Measurements from ENCODE around the gene HPSE. TPM values are rescaled to one million over a fixed set of nuclear protein-coding genes. Genes with fewer than 3 reads are reported as not detected.

Gene HPSE
- total and polyA plus RNA-seq, 4 donors = 0.43 to 4.7 (median 1.0) TPM

GRCh38 chr4:83297548-83298260 is 36.9 kb downstream of the HPSE start:
- H3K4me1 ChIP-seq (ENCODE audit: control insufficient read depth in 4 of 4, insufficient read depth in 4 of 4, low read length in 3 of 4) = no peaks in the 10 kb centered on the region
- H3K4me3 ChIP-seq (ENCODE audit: low read depth in 1 of 3, low read length in 3 of 3) = no peak overlapping the region
- no peak for TF ChIP-seq NR2F2 (IDR thresholded peaks at IDR 0.05)
- no peak for TF ChIP-seq RAD21 (IDR thresholded peaks at IDR 0.05)
- no peak for TF ChIP-seq RXRA (IDR thresholded peaks at IDR 0.05)
- no peak for TF ChIP-seq CTCF (IDR thresholded peaks at IDR 0.05; ENCODE audit: low read depth, low read length, missing input control)
- no peak for TF ChIP-seq YY1 (IDR thresholded peaks at IDR 0.05)
- TF ChIP-seq TAF1 (conservative IDR thresholded peaks at IDR 0.05) = no peak
- no peak for DNase-seq (ENCODE audit: low spot score)
- no peak overlapping the region for H3K9ac ChIP-seq (ENCODE audit: low read depth in 1 of 2, low read length in 2 of 2)
- H3K27me3 ChIP-seq (ENCODE audit: control insufficient read depth in 4 of 4, insufficient read depth in 4 of 4, low read length in 3 of 4) = no peaks in the 10 kb centered on the region
- 78% methylated on average over 3 of the region's 3 CpGs for WGBS
- no peaks in the 10 kb centered on the region for H3K36me3 ChIP-seq (ENCODE audit: control insufficient read depth in 4 of 4, insufficient read depth in 3 of 4, low read depth in 1 of 4, low read length in 3 of 4)
- no peak overlapping the region for H3K27ac ChIP-seq (ENCODE audit: low read depth in 1 of 2, low read length in 2 of 2)
- no peaks in the 10 kb centered on the region for H3K9me3 ChIP-seq (ENCODE audit: control insufficient read depth in 4 of 4, low read length in 3 of 4)

- WGBS = 82% methylated on average over 8 of the region's 8 CpGs
- H3K27me3 ChIP-seq (ENCODE audit: control insufficient read depth in 4 of 4, insufficient read depth in 4 of 4, low read length in 3 of 4) = no peaks in the 10 kb centered on the region
- H3K9ac ChIP-seq (ENCODE audit: low read depth in 1 of 2, low read length in 2 of 2) = no peak overlapping the region
- no peaks in the 10 kb centered on the region for H3K36me3 ChIP-seq (ENCODE audit: control insufficient read depth in 4 of 4, insufficient read depth in 3 of 4, low read depth in 1 of 4, low read length in 3 of 4)
- no peak overlapping the region for H3K4me3 ChIP-seq (ENCODE audit: low read depth in 1 of 3, low read length in 3 of 3)
- peaks cover 0 to 2% (median 0%) of the 10 kb centered on the region in 4 donors for H3K9me3 ChIP-seq (ENCODE audit: control insufficient read depth in 4 of 4, low read length in 3 of 4)
- no peak for DNase-seq (ENCODE audit: low spot score)
- no peak overlapping the region for H3K27ac ChIP-seq (ENCODE audit: low read depth in 1 of 2, low read length in 2 of 2)
- no peak for TF ChIP-seq YY1 (IDR thresholded peaks at IDR 0.05)
- no peak for TF ChIP-seq RAD21 (IDR thresholded peaks at IDR 0.05)
- no peak for TF ChIP-seq NR2F2 (IDR thresholded peaks at IDR 0.05)
- no peak for TF ChIP-seq ATF3 (IDR thresholded peaks at IDR 0.05)
- TF ChIP-seq FOXA2 (IDR thresholded peaks at IDR 0.05) = no peak
- TF ChIP-seq REST (IDR thresholded peaks at IDR 0.05) = no peak
- no peak for TF ChIP-seq FOXA1 (IDR thresholded peaks at IDR 0.05)
- TF ChIP-seq JUND (IDR thresholded peaks at IDR 0.05) = no peak
- no peak for TF ChIP-seq MAX (IDR thresholded peaks at IDR 0.05)
- TF ChIP-seq ZBTB33 (IDR thresholded peaks at IDR 0.05) = no peak
- no peak for TF ChIP-seq SP1 (IDR thresholded peaks at IDR 0.05)
- no peak for TF ChIP-seq EGR1 (IDR thresholded peaks at IDR 0.05; ENCODE audit: low read depth in 2 of 2)
- no peak for TF ChIP-seq GABPA (IDR thresholded peaks at IDR 0.05 in 1 of 2, conservative IDR thresholded peaks at IDR 0.05 in 1 of 2)
- TF ChIP-seq CTCF (IDR thresholded peaks at IDR 0.05; ENCODE audit: low read depth, low read length, missing input control) = no peak
- TF ChIP-seq HNF4G (IDR thresholded peaks at IDR 0.05) = no peak
- TF ChIP-seq TAF1 (conservative IDR thresholded peaks at IDR 0.05) = no peak
- no peak for TF ChIP-seq RXRA (IDR thresholded peaks at IDR 0.05)
- TF ChIP-seq HNF4A (conservative IDR thresholded peaks at IDR 0.05) = no peak
- H3K4me1 ChIP-seq (ENCODE audit: control insufficient read depth in 4 of 4, insufficient read depth in 4 of 4, low read length in 3 of 4) = no peaks in the 10 kb centered on the region
These were observed 41.2 kb downstream of the HPSE start for GRCh38 chr4:83293305-83294046.

All from liver (tissue), 9 donors.